HEK293T (cell line): ENCODE data around the gene ZWILCH.

Source experiments
- CTCF ChIA-PET: fragments of 350-600 bp; formaldehyde crosslinking; extraction: SDS; loops from one replicate; lab custom pipeline; 2021; ENCODE audit warnings: antibody characterized with exemption, inconsistent platforms; lab: Yijun Ruan, JAX
- POLR2A ChIA-PET: fragments of 350-600 bp; formaldehyde crosslinking; extraction: SDS; loops from one replicate; lab custom pipeline; 2020; ENCODE audit warnings: antibody characterized with exemption, inconsistent platforms; lab: Yijun Ruan, JAX
- DNase-seq: peaks from one replicate; pipeline ENCODE4 v3.0.0; 2012; ENCODE audit warnings: mixed read lengths; ENCODE audit errors: extremely low spot score
- ARNT ChIP-seq: fragments of 450-650 bp; IDR thresholded peaks from 2 replicates; pipeline ENCODE4 v1.6.1; 2017; ENCODE audit warnings: mild to moderate bottlenecking
- BHLHE40 ChIP-seq: fragments of 450-650 bp; IDR thresholded peaks from 2 replicates; pipeline ENCODE4 v1.6.1; 2016; ENCODE audit warnings: mild to moderate bottlenecking, moderate library complexity, borderline replicate concordance
- CTBP1 ChIP-seq: fragments of 450-650 bp; IDR thresholded peaks from 2 replicates; pipeline ENCODE4 v1.6.1; 2016; ENCODE audit warnings: borderline replicate concordance
- ELF4 ChIP-seq: fragments of 450-650 bp; IDR thresholded peaks from 2 replicates; pipeline ENCODE4 v1.6.1; 2017; ENCODE audit warnings: antibody characterized with exemption
- FOXA1 ChIP-seq: fragments of 450-650 bp; IDR thresholded peaks from 2 replicates; pipeline ENCODE4 v1.6.1; 2016; ENCODE audit warnings: mild to moderate bottlenecking
- FOXK2 ChIP-seq: fragments of 450-650 bp; IDR thresholded peaks from 2 replicates; pipeline ENCODE4 v1.6.1; 2016; ENCODE audit warnings: mild to moderate bottlenecking
- FOXM1 ChIP-seq: fragments of 450-650 bp; IDR thresholded peaks from 2 replicates; pipeline ENCODE4 v1.6.1; 2017; ENCODE audit warnings: mild to moderate bottlenecking, borderline replicate concordance
- HDGF ChIP-seq: fragments of 450-650 bp; IDR thresholded peaks from 2 replicates; pipeline ENCODE4 v1.6.1; 2017; ENCODE audit warnings: antibody characterized with exemption, borderline replicate concordance
- L3MBTL2 ChIP-seq: fragments of 450-650 bp; conservative IDR thresholded peaks from 2 replicates; pipeline ENCODE4 v1.6.1; 2016; ENCODE audit warnings: mild to moderate bottlenecking
- LEF1 ChIP-seq: fragments of 450-650 bp; IDR thresholded peaks from 2 replicates; pipeline ENCODE4 v1.6.1; 2017; ENCODE audit warnings: mild to moderate bottlenecking, borderline replicate concordance
- NFRKB ChIP-seq: fragments of 450-650 bp; IDR thresholded peaks from 2 replicates; pipeline ENCODE4 v1.6.1; 2016; ENCODE audit warnings: mild to moderate bottlenecking, moderate library complexity
- PKNOX1 ChIP-seq: fragments of 450-650 bp; IDR thresholded peaks from 2 replicates; pipeline ENCODE4 v1.6.1; 2016
- SP1 ChIP-seq: fragments of 450-650 bp; IDR thresholded peaks from 2 replicates; pipeline ENCODE4 v1.6.1; 2017
- SUZ12 ChIP-seq: fragments of 450-650 bp; IDR thresholded peaks from 2 replicates; pipeline ENCODE4 v1.6.1; 2016; ENCODE audit warnings: mild to moderate bottlenecking
- TARDBP ChIP-seq: fragments of 450-650 bp; IDR thresholded peaks from 2 replicates; pipeline ENCODE4 v1.6.1; 2016
- ZNF384 ChIP-seq: fragments of 450-650 bp; IDR thresholded peaks from 2 replicates; pipeline ENCODE4 v1.6.1; 2016

ZWILCH gene

GRCh38 chr15:66476535-66476934 is 28.6 kb upstream of the ZWILCH start:
- no peak for DNase-seq
- TF ChIP-seq L3MBTL2 (no peak), BHLHE40 (no peak), SUZ12 (no peak), FOXA1 (no peak), HDGF (no peak), FOXM1 (no peak), ARNT (no peak), FOXK2 (no peak)
- CTCF ChIA-PET: no interaction called here
- POLR2A ChIA-PET: no interaction called here

- POLR2A ChIA-PET: no interaction called here
- TF ChIP-seq FOXM1 (no peak), HDGF (no peak), ELF4 (no peak), ARNT (no peak), BHLHE40 (no peak), NFRKB (no peak), FOXA1 (no peak), PKNOX1 (no peak), LEF1 (no peak), FOXK2 (no peak), L3MBTL2 (no peak), CTBP1 (no peak), ZNF384 (no peak), SUZ12 (no peak), TARDBP (no peak)
- DNase-seq: no peak
- CTCF ChIA-PET: no interaction called here
Observed at GRCh38 chr15:66477011-66477410, 28.1 kb upstream of the ZWILCH start.

GRCh38 chr15:66480267-66480666 is 24.9 kb upstream of the ZWILCH start:
- no peak for DNase-seq
- TF ChIP-seq CTBP1 (no peak), LEF1 (no peak), FOXK2 (no peak), SUZ12 (no peak), SP1 (no peak), L3MBTL2 (no peak), FOXA1 (no peak), NFRKB (no peak), ARNT (no peak), HDGF (no peak), ZNF384 (no peak), BHLHE40 (no peak), PKNOX1 (no peak), ELF4 (no peak), TARDBP (no peak), FOXM1 (no peak)
- ChIA-PET CTCF (no interaction called here), POLR2A (no interaction called here)

GRCh38 chr15:66481107-66481856 is 23.8 kb upstream of the ZWILCH start:
- TF ChIP-seq ARNT (no peak), L3MBTL2 (no peak), CTBP1 (no peak), NFRKB (no peak), LEF1 (no peak), BHLHE40 (no peak), ELF4 (no peak)
- POLR2A ChIA-PET: no interaction called here
- DNase-seq: no peak
- CTCF ChIA-PET: interaction anchor here (0.6 kb wide), 1 partner anchor 22 kb away, joined by 5 read pairs; no protein-coding TSS in a partner anchor

- POLR2A ChIA-PET: no interaction called here
- CTCF ChIA-PET: no interaction called here
- TF ChIP-seq ZNF384: no peak
- TF ChIP-seq FOXM1: no peak
- no peak for TF ChIP-seq BHLHE40
- TF ChIP-seq SUZ12: no peak
- no peak for TF ChIP-seq ELF4
- no peak for TF ChIP-seq PKNOX1
- TF ChIP-seq NFRKB: no peak
- no peak for TF ChIP-seq L3MBTL2
- TF ChIP-seq LEF1: no peak
- no peak for TF ChIP-seq TARDBP
- TF ChIP-seq ARNT: no peak
- no peak for TF ChIP-seq HDGF
- TF ChIP-seq SP1: no peak
- no peak for TF ChIP-seq CTBP1
- DNase-seq: no peak
Observed at GRCh38 chr15:66482539-66482938, 22.6 kb upstream of the ZWILCH start.

- CTCF ChIA-PET: no interaction called here
- DNase-seq: no peak
- TF ChIP-seq SUZ12: no peak
- POLR2A ChIA-PET: no interaction called here
Observed at GRCh38 chr15:66483131-66483566, 22.0 kb upstream of the ZWILCH start.
